IPS DF 4.7 (cell line): ENCODE measurements around the gene OTOG.

ENCODE experiments used
- DNase-seq: peaks from one replicate; pipeline ENCODE4 v3.0.0-alpha.2; 2013; ENCODE audit warnings: low spot score; ENCODE audit errors: extremely low read depth

The OTOG gene

DNA sequence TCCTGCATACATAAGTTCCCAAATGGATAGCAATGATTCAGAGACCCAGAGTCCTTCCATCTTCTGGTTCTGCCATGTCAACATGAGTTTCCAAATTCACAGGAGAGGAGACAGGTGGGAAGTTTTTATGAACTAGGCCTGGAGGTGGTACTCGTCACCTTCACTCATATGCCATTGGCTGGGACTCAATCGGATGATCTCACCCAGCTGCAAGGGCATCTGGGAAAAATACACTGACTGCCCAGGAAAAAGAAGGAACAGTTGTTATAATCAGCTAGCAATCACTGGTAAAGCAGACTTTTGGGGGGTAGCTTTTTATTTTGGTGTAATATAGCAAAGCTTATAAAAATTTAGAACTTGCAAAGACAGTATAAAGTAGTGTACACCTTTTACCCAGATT lies 83.9 kb downstream of the OTOG start:
- DNase-seq = no peak

DNA sequence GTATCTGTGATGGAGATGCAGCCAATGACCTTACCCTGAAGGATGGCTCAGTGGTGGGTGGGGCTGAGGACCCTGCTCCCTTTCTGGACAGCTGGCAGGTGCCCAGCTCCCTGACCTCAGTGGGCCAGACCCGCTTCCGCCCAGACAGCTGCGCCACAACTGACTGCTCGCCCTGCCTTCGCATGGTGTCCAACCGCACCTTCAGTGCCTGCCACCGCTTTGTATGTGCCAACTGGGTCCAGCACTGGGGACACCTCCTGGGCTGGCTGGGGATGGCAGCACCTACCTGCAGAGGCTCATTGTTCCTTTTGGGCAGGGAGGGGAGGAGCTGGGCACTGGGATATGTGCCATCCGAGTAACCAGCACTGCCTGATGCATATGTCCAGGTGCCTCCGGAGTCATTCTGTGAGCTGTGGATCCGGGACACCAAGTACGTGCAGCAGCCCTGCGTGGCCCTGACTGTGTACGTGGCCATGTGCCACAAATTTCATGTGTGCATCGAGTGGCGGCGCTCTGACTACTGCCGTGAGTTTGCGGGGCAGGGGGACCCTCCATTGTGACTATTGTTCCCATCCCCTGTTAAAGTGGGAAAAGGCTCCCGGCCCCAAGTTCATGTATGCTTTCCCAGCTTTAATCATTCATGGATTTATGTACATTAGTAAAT lies 84.8 kb downstream of the OTOG start:
- no peak for DNase-seq

DNA sequence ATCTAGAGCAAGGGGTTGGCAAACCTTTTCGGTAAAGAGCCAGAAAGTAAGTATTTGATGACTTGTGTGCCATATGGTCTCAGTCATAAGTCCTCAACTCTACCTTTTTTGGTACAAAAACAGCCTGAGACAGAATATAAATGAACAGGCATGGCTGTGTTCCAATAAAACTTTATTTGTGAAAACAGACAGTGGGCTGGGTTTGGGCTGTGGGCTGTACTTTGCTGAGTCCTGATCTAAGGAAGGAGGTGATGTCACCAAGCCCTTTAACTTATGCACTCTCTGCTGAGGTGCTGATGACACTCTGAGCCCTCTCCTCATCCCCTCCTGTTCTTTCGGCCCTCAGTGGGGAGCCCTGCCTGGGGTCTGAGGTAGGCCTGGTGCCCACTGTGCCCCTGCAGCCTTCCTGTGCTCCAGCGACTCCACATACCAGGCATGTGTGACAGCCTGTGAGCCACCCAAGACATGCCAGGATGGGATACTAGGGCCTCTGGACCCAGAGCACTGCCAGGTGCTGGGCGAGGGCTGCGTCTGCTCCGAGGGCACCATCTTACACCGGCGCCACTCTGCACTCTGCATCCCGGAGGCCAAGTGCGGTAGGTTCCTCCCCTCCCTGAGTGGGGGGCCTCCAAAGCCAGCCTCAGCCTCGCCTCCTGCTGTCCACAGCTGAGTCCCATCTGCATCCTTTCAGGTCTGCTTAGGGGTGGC lies 86.4 kb downstream of the OTOG start:
- no peak for DNase-seq

DNA sequence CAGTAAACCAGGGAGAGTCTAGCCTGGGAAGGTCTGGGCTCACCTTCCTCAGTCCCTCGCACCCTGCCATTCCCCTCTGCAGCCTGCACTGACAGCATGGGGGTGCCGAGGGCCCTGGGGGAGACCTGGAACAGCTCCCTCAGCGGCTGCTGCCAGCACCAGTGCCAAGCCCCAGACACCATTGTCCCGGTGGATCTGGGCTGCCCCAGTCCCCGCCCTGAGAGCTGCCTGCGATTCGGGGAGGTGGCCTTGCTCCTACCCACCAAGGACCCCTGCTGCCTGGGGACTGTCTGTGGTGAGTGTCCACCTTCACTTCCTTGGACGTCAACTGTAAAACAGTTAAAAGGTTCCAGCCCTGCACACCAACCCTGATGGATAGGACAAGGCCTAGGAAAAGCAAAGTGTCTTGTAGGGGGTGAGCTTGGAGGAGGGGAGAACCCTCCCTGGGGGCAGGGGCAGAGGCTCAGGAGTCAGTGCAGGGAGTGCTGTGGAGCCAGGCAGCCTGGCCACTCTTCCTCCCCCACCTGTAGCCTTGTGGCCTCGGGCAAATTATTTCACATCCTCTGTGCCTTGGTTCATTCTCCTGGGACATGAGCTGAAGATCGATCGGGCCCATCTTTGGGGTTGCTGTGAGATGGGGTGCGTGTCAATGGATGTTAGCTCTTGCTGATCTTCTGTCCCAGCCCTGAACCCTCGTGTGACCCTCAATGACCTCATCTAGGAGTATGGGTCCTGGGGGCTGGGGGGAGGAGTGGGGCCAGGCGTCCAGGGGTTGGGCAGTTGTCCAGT lies 87.1 kb downstream of the OTOG start:
- DNase-seq = no peak

DNA sequence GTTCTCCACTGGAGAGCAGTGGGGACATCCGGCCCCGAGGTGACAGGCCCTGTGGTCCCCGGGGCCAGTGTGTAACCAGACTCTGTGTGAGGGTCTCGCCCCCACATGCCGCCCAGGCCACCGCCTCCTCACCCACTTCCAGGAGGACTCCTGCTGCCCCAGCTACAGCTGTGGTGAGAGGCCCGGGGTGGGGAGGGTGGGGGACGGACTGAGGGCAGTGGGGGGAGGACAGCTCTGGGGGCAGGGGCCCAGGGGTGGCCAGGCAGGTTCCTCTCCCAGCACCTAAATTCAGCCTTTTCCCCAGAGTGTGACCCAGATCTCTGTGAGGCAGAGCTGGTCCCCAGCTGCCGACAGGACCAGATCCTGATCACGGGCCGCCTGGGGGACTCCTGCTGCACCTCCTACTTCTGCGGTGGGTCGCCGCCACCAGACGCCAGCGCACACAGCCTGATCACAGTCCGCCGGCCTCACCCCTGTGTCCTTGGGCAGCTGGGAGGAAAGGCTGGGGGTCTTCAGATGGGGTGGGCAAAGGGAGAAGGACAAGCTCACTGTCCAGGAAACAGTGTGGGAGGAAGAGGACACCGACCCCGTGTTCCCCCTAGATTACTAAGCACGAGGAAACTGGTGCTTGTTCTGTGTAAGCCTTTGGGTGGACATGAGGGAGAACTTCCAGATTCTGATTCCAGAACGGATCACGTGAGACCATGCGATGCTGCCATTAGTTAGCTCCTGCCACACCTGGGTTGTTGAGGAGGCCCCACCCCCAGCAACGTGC lies 87.9 kb downstream of the OTOG start:
- no peak for DNase-seq

DNA sequence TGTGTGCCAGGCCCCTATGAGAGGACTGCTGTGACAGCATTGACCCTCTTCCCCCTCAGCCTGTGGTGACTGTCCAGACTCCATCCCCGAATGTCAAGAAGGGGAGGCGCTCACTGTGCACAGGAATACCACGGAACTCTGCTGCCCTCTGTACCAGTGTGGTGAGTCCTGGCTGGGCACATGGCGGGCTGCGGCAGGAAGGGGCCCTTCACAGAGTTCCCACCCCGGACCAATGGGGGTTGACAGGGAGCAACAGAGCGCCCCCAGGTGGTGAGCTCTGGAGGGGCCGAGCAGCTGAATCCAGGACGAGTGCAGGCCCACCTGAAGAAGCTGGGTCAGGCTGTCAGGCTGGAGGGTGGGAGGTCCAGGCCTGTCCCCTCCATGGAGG lies 88.5 kb downstream of the OTOG start:
- DNase-seq = no peak

DNA sequence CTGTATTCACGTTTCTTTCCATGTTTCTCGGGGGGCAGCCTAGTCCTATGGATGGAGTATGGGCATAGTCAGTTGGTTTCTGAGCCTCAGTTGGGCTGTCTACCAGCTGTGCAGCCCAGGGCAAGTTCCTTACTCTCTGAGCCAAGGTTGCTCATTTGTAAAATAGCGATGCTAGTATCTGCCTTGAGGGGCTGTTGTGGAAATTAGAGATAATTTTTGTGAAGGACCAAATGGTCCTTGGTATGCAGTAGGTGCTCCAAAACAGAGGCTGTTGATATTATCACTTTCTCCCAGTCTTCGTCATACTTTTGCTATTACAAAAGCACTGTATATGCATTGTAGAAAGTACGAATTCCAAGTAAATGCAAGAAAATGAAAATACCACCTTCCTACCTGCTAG lies 89.7 kb downstream of the OTOG start:
- no peak for DNase-seq

DNA sequence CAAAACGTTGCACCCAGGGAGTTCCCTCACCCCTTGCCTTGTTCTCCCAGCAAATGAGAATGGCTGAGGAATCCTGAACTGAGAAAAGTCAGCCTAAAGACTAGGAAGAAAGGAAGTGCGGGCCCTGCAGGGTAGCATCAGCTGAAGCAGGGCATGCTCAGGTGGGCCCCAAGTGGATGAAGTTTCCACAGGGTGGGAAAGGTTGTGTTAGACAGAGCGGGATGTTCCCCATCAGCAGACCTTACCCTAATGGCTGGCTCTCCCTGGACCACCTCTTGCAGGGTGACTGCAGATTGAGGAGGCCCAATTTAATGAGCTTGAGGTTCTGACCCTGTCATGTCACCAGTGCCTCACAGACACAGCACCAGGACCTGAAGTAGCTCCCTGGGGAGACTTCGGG lies 90.8 kb downstream of the OTOG start:
- DNase-seq = no peak

DNA sequence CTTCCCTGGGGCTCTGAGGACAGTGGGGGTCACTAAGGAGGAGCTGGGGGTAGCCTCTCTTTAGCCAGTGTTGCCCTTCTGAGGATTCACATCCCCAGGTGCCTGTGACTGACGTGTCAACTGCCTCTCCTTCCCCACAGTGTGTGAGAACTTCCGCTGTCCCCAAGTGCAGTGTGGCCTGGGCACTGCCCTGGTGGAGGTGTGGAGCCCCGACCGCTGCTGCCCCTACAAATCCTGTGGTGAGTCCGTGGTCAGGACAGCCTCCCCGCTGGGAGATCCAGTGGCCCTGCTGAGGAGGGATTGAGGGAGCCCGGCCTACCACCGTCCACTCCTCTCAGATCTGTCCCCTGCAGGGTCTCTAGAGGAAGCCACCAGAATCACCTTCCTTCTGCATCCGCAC lies 91.3 kb downstream of the OTOG start:
- DNase-seq = no peak

DNA sequence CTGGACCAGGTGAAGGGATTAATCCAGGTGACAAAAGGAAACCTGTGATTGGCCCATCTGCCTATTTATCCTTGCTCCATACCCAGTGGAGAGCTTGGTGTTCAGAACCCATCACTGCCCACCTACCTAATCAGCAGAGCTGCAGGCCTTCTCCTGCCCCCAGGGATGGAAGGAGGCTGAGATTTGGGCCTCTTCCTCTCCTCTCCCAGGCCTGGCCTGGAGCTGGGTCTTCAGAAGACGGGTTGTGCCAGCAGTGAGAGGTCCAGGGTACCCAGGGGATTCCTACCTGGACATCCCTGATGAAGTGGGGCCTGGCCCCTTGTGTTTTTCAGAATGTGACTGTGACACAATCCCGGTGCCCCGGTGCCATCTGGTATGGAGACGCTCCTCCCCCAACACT lies 92.0 kb downstream of the OTOG start:
- DNase-seq = no peak

DNA sequence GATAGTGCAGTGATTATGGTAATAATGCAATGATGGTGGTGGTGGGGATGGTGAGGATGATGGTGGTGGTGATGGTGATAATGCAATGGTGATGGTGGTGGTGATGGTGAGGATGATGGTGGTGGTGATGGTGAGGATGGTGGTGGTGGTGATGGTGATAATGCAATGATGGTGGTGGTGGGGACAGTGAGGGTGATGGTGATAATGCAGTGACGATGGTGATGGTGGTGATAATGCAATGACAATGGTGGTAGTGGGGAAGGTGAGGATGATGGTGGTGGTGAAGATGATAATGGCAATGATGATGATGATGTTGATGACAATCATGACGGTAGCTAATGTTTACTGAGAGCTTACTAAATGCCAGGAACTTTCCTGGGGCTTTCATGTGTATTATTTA lies 92.7 kb downstream of the OTOG start:
- no peak for DNase-seq

DNA sequence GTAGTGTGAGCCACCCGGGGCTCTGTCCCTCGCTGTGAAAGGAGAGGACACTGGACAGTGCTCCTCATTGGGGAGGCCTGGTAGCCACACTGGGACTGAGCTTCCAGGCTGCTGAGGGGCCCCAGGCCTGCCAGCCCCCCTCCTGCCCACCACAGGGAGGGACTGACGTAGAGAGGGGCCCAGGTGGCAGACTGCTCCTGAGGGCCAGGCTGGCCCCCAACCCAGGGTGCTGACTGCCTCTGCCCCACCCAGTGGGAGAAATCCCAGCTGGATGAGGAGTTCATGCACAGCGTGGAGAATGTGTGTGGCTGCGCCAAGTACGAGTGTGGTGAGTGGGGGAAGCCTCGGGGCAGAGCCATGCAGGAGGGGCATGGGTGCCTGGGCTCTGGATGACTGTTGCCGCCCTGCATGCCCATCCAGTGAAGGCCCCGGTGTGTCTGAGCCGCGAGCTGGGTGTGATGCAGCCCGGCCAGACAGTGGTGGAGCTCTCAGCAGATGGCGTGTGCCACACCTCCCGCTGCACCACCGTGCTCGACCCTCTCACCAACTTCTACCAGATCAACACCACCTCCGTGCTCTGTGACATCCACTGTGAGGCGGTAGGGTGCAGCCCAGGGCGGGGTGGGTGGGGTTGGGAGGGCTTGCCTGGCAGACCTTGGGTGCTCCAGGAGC lies 93.6 kb downstream of the OTOG start:
- no peak for DNase-seq

DNA sequence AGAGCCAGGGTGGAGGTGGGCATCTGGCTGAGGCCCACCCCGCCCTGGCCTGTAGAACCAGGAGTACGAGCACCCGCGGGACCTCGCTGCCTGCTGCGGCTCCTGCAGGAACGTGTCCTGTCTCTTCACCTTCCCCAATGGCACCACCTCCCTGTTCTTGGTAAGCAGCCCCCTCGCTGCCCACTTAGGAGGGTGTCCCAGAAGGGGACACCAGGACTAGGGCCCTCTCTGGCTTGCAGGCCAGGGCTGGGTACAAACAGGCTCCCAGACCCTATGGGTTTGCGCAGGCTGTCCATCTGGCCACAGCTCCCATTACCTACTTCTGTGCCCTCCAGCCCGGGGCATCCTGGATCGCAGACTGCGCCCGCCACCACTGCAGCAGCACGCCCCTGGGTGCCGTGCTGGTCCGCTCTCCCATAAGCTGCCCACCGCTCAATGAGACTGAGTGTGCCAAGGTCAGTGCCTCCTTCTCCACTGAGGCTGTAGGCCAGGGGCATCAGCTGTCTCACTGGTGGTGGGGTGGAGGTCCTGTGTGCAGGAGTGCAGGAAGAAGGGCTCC lies 94.8 kb downstream of the OTOG start:
- no peak for DNase-seq

DNA sequence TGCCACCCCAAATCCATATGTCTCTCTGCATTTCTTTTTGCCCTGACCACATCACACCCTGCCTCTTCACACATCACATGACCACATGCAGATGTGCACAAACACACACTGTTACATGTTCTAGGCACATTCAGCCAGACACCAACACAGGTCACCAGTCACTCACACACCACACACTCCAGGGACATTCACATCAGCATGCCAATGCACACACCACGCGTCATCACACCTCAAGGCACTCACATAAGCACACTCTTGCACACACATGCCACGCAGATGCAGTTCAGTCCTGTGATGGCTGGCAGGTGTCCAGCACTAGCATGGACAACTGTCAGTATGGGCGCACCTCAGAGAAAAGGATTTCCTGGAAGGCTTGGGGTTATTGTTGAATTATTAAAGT lies 95.3 kb downstream of the OTOG start:
- no peak for DNase-seq

DNA sequence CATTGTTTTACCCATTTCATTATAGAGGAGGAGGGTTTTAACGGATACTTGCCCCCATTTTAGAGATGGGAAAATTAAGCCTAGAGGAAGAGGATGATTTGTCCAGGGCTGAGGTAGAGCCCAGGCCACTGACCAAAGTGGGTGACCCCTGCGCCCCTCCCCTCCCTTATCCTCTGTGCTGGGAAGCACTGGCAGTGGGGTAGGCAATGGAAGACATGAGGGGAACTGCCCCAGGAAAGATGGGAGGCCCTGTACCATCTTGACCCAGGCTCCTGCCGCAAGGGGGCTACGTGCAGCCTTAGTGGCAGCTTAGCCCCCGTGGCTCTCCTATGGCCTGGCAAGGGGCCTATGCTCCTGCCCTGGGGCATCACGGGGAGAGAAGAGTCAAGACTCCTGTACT lies 95.9 kb downstream of the OTOG start:
- no peak for DNase-seq

DNA sequence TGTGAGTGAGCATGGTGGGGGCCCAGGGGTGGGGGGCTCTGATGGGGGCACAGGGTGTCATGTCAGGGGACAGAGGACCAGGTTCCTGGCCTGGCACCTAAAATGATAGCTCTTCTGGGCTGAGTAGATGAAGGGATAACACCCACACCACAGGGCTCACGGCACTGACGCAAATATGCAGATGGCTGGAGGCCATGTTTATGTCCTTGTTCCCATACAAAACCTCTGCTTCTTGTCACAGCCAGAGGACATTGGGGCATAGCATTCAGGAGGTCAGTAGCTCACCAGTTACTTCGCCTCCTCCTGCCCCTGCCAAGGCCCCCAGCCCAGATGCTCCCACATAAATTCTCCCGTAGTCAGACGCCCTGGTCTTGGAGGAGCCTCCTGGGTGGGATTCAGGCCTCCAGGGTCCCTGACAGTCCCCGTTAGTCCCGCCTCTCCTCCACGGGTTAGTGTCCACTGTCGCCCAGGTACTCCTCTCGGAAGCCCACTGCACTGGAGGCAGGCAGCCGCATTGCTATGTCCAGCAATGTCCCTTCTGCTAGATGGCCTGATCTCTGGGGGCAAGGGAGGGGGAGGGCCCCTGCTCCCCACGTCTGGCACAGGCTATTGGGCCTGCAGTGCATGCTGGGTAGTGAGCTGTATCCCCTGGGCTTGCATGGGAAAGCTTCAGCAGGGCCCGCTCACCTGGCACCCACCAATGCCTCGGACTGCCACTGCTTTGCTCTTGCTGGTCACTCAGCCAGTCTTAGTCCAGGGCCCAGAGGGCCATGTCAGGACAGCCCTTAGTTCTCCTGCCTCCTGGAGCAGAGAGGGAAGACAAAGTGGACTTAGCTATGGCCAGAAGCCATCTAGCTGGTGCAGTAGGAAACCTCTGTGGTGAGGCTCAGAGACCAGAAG lies 96.7 kb downstream of the OTOG start:
- no peak for DNase-seq

DNA sequence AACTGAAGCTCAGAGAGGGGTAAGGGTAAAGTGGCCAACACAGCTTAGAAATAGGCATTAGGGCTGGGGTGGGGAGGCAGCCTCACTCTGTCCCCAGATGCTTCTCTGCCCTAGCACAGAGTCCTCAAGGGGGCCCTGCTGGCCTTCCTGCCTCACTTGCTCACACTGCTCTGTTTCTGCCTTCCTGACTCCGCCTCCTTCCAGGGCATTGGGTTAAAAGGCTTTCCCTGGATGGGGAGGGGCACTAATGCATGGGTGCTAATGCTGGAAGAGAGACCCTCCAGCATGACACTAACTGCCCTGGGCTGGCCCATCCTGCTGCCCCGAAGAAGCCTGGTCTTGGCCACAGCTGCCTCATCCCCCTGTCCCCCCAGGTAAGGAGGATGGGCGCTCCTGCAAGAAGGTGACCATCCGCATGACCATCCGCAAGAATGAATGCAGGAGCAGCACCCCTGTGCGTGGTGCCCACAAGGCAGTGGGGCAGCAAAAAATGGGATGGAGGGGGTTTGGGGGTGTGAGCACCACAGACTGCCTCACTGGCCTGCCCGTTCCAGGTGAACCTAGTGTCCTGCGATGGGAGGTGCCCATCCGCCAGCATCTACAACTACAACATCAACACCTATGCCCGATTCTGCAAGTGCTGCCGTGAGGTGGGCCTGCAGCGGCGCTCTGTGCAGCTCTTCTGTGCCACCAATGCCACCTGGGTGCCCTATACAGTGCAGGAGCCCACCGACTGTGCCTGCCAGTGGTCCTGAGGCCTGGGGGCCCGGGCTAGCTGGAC lies 98.3 kb downstream of the OTOG start:
- no peak for DNase-seq

DNA sequence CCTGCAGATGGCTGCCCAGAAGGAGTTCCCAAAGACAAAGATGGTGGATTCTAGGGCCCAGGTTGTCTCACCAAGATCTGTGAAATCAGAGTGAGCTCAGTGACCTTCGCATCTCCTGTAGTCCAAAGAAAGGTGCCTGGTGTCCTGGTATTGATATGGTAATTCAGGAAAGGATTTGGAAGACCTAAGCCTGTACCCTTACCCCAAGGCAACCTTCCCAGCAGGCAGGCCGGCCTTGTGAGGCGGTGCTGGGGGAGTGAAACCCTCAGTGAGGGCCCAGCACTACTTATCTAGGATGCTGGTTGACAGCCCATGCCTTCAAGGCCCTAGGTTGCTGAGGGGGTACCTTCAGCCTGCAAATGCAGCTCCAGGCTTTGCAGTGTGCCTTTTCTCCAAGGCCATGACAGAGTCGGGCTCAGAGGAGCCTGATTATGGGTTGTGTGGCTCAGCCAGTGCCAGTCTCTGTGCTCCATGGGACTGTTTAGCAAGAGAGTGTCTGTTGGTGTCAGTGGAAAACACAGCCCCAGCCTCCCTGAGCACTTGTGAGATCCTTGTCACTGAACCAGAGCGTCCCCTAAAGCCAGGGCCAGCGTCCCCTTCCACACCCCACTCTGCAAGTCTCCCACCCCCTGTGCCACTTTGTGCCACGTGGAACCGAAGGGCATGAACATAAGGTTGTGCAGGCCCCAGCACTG lies 99.5 kb downstream of the OTOG start:
- no peak for DNase-seq

DNA sequence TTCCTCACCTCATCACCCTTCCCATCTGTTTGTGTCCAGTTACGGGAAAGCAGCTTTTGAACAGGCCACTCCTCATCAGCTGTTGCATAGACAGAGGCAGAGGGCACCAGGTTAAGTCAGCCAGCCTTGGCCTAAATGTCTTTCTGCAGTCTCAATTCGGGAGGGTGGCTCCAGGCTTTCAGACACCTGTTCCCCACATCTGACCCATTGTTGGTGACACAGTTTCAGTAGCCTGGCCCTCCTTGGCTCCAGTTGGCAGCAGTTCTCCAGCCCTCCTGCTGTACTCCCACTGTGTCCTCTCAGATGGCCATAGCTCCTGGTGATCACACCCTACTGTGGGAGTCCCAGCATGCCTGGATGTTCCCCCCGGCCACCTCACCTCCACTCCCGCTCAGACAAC lies 101.5 kb downstream of the OTOG start:
- no peak for DNase-seq
